CD4-positive, alpha-beta T cell (primary cell): ENCODE results near the gene GOLT1A. TPM values are rescaled to one million over a fixed set of nuclear protein-coding genes. Genes with fewer than 3 reads are reported as not detected.

Experiments
- ATAC-seq: fragments of 200-7000 bp; cut with Tn5 transposase; one replicate; pipeline ENCODE4 v1.10.0; 2022; ENCODE audit warnings: mild to moderate bottlenecking; ENCODE audit not compliant: poor library complexity
- CTCF ChIA-PET: fragments of 350-600 bp; sonication (Branson Sonifier 250); formaldehyde crosslinking; loops from one replicate; lab custom pipeline; 2021; ENCODE audit warnings: antibody characterized with exemption, inconsistent platforms; lab: Charles Lee
- POLR2A ChIA-PET: fragments of 350-600 bp; sonication (Branson Sonifier 250); formaldehyde crosslinking; loops from one replicate; lab custom pipeline; 2021; ENCODE audit warnings: antibody characterized with exemption, inconsistent platforms; lab: Charles Lee
- DNase-seq, 14 experiments: peaks; one replicate each; pipeline ENCODE4 v3.0.0-alpha.2; 2013 to 2020; ENCODE audit warnings: mixed read lengths in 2 of 14
- H3K27ac ChIP-seq, 2 donors: one replicate each; pipeline versions ENCODE4 v1.5.1 to v1.7.0; 2013; ENCODE audit warnings: low read length in 2 of 2, low read depth in 1 of 2, mild to moderate bottlenecking in 1 of 2
- H3K27me3 ChIP-seq, 2 experiments: 1 replicate in 1 of 2; 2 replicates in 1 of 2; pipeline versions ENCODE4 v1.6.1 to v1.7.0; 2013; ENCODE audit warnings: low read length in 2 of 2, control low read depth in 1 of 2, mild to moderate bottlenecking in 1 of 2, moderate library complexity in 1 of 2; ENCODE audit not compliant: insufficient read depth in 2 of 2, control insufficient read depth in 1 of 2
- H3K36me3 ChIP-seq: one replicate; pipeline ENCODE4 v1.6.1; 2013; ENCODE audit warnings: low read length, control low read depth; ENCODE audit not compliant: insufficient read depth
- H3K4me1 ChIP-seq: one replicate; pipeline ENCODE4 v1.6.1; 2013; ENCODE audit warnings: low read length, control low read depth; ENCODE audit not compliant: insufficient read depth
- H3K4me3 ChIP-seq: one replicate; pipeline ENCODE4 v1.5.1; 2013; ENCODE audit warnings: mild to moderate bottlenecking, low read length, moderate library complexity
- H3K9me3 ChIP-seq, 2 experiments: 1 replicate in 1 of 2; 2 replicates in 1 of 2; pipeline versions ENCODE4 v1.6.1 to v1.7.0; 2013; ENCODE audit warnings: low read length in 2 of 2, mild to moderate bottlenecking in 2 of 2, control low read depth in 1 of 2, moderate library complexity in 1 of 2; ENCODE audit not compliant: control insufficient read depth in 1 of 2, insufficient read depth in 1 of 2
- H3K27ac Mint-ChIP-seq: one replicate; pipeline ENCODE4 v1.8.0; 2020; ENCODE audit warnings: mixed read lengths
- H3K27me3 Mint-ChIP-seq: one replicate; pipeline ENCODE4 v1.8.0; 2021; ENCODE audit warnings: mixed read lengths
- H3K36me3 Mint-ChIP-seq: one replicate; pipeline ENCODE4 v1.8.0; 2021; ENCODE audit warnings: low read depth, mixed read lengths
- H3K4me1 Mint-ChIP-seq: one replicate; pipeline ENCODE4 v1.8.0; 2021; ENCODE audit warnings: low read depth, mixed read lengths
- H3K4me3 Mint-ChIP-seq: one replicate; pipeline ENCODE4 v1.8.0; 2020; ENCODE audit warnings: mild to moderate bottlenecking, mixed read lengths
- H3K9me3 Mint-ChIP-seq: one replicate; pipeline ENCODE4 v1.8.0; 2020; ENCODE audit warnings: mixed read lengths
- intact Hi-C, 2 experiments: fragments of 100-400 bp; cut with DNase I in 1 of 2; cut with micrococcal nuclease in 1 of 2; formaldehyde crosslinking; loops; one replicate each; pipeline versions ENCODE4 v1.15.1 to v1.9.0; 2023 to 2025; cut with DNase I, micrococcal nuclease
- total RNA-seq, 174 experiments: library from RNA in 2 of 174; stranded (reverse) in 2 of 174; gene quantifications; one replicate each; pipeline ENCODE4 v1.2.3 and lab custom pipeline; 2021 to 2026
- TF ChIP-seq, protein P1 (sequence below): fragments of 200-600 bp; IDR thresholded peaks from one replicate; pipeline ENCODE4 v1.8.0; 2022; ENCODE audit warnings: antibody characterized with exemption, mild to moderate bottlenecking

The GOLT1A gene
- total RNA-seq, 2 experiments from 2014 or later, result 0.30 TPM; not detected in 1

DNA sequence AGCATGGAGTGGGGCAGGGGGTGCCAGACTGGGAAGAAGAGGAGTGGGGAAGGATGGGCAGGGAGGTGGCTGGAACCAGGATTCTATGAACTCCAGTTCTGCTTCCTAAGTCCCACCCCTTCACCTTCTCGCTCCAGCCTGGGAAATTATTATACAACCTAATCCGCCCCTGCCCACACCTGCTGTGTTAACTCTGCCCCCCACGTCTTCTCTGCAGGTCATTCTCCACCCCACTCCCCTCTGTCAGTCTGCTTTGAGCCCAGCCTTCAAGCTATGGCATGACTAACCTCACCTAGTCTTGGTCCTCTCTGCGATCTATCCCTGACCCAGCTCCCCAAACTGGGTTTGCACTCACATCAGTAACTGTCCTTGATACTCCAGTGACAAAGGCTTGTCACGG, 46.0 kb upstream of the GOLT1A start:
- intact Hi-C loops, result no loop called here
- Histone ChIP-seq H3K36me3 (no peaks in the 10 kb centered on the region), H3K9me3 (peaks cover 0 to 4% of the 10 kb centered on the region in 2 experiments), H3K4me3 (no peak overlapping the region), H3K4me1 (no peaks in the 10 kb centered on the region), H3K27me3 (no peaks in the 10 kb centered on the region), H3K27ac (no peak overlapping the region)
- no peaks in the 10 kb centered on the region for H3K4me1 Mint-ChIP-seq
- H3K4me3 Mint-ChIP-seq, result no peak overlapping the region
- H3K27me3 Mint-ChIP-seq, result no peaks in the 10 kb centered on the region
- TF ChIP-seq, protein P1, sequence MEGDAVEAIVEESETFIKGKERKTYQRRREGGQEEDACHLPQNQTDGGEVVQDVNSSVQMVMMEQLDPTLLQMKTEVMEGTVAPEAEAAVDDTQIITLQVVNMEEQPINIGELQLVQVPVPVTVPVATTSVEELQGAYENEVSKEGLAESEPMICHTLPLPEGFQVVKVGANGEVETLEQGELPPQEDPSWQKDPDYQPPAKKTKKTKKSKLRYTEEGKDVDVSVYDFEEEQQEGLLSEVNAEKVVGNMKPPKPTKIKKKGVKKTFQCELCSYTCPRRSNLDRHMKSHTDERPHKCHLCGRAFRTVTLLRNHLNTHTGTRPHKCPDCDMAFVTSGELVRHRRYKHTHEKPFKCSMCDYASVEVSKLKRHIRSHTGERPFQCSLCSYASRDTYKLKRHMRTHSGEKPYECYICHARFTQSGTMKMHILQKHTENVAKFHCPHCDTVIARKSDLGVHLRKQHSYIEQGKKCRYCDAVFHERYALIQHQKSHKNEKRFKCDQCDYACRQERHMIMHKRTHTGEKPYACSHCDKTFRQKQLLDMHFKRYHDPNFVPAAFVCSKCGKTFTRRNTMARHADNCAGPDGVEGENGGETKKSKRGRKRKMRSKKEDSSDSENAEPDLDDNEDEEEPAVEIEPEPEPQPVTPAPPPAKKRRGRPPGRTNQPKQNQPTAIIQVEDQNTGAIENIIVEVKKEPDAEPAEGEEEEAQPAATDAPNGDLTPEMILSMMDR, result no peak
- DNase-seq, result no peak
- H3K36me3 Mint-ChIP-seq, result no peaks in the 10 kb centered on the region
- CTCF ChIA-PET, result no interaction called here
- POLR2A ChIA-PET, result no interaction called here
- ATAC-seq, result no peak
- H3K27ac Mint-ChIP-seq, result no peak overlapping the region
- no peaks in the 10 kb centered on the region for H3K9me3 Mint-ChIP-seq

DNA sequence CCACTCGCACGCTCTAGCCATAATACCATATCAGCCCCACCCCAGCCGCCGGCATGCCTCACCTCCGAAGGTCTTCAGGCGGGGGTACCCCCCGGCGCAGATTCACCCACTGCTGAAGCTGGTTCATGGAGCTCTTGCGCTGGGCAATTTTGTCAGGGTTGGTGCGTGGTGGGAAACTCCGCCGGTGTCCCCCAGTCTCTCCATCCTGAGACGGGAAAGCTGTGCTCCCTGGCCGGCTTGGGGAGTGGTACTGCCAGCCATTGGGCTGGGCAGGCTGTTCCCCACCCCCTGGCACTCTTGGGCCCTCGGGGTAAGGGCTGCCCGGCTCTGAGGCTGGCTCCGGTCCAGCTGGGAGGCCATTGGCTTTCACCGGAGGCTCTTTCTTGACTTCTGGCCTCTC, 45.4 kb upstream of the GOLT1A start:
- H3K9me3 Mint-ChIP-seq, result no peaks in the 10 kb centered on the region
- no peak overlapping the region for H3K27ac Mint-ChIP-seq
- H3K27me3 Mint-ChIP-seq, result no peaks in the 10 kb centered on the region
- ChIA-PET CTCF (no interaction called here), POLR2A (no interaction called here)
- Histone ChIP-seq H3K4me3 (no peak overlapping the region), H3K27ac (no peak overlapping the region), H3K36me3 (no peaks in the 10 kb centered on the region), H3K4me1 (no peaks in the 10 kb centered on the region), H3K9me3 (peaks cover 0 to 4% of the 10 kb centered on the region in 2 experiments), H3K27me3 (no peaks in the 10 kb centered on the region)
- TF ChIP-seq, protein P1, result no peak
- no peak for ATAC-seq
- H3K4me3 Mint-ChIP-seq, result no peak overlapping the region
- intact Hi-C loops, result no loop called here
- no peaks in the 10 kb centered on the region for H3K36me3 Mint-ChIP-seq
- DNase-seq, result no peak
- H3K4me1 Mint-ChIP-seq, result no peaks in the 10 kb centered on the region

DNA sequence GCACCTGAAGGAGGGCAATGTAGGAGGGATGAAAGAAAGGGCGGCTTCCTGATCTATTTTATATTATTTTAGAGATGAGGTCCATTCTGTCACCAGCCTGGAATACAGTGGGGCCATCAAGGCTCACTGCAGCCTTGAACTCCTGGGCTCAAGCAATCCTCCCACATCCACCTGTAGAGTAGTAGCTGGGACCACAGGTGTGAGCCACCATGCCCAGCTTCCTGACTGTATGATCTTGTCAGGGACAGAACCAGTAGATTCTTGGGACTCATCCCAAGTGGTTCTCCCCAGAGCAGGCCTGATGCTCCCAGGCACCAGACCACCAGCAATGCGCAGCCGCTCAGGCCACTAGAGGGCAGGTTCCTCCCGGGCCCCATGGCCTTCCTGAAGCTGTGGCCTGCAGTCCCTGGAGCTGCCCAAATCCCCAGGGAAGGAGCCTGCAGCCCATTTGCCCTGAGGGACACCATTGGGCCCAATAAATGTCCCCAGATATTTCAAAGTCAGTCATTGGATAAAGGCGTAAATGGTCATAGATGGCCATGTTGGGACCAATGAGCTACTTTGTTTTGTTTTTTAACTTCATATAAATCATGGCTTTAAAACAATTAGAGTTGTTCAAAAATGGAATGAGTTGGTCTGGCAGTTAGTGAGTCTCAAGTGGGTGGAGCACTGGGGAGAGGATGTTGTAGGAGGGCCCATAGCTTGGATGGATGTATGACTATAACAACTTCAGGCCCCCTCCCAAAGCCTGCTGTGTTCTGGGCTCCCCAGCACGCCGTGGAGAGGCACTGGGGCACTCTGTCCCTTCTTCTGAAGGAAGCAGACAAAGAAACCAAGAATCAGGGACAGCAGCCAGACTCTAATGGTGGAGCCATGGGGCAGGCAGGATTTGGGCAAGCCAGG, 44.7 kb upstream of the GOLT1A start:
- DNase-seq (peak in 9 of 14 experiments; percentile 2 to 43 (median 19)), ATAC-seq (no peak)
- Histone ChIP-seq H3K36me3 (no peaks in the 10 kb centered on the region), H3K27me3 (no peaks in the 10 kb centered on the region), H3K4me1 (no peaks in the 10 kb centered on the region), H3K4me3 (no peak overlapping the region), H3K9me3 (peaks cover 0 to 4% of the 10 kb centered on the region in 2 experiments), H3K27ac (no peak overlapping the region)
- no peaks in the 10 kb centered on the region for H3K9me3 Mint-ChIP-seq
- no peaks in the 10 kb centered on the region for H3K36me3 Mint-ChIP-seq
- TF ChIP-seq, protein P1, result peak; percentile 34
- H3K27ac Mint-ChIP-seq, result no peak overlapping the region
- intact Hi-C loops, result loop anchor here in 1 of 2 experiments (1.0 kb wide), 1 partner anchor 105 kb away; no protein-coding TSS in a partner anchor
- H3K4me1 Mint-ChIP-seq, result no peaks in the 10 kb centered on the region
- POLR2A ChIA-PET, result no interaction called here
- CTCF ChIA-PET, result no interaction called here
- H3K4me3 Mint-ChIP-seq, result no peak overlapping the region
- H3K27me3 Mint-ChIP-seq, result no peaks in the 10 kb centered on the region
